ENCODE results near the gene RCBTB2. TPM values are rescaled to one million over a fixed set of nuclear protein-coding genes. Genes with fewer than 3 reads are reported as not detected.
"Not testable (repeated sequence)": the region's sequence is repeated elsewhere in the genome, so short reads cannot be mapped to it uniquely, and the experiment has no call there.

RCBTB2 gene
- total and polyA plus RNA-seq, 10 donors, result 6.7 to 19.6 (median 14.8) TPM

GRCh38 chr13:48476215-48476614, 56.7 kb downstream of the RCBTB2 start:
- Histone ChIP-seq H3K4me1 (peaks cover 0 to 28% (median 6%) of the 10 kb centered on the region in 6 donors), H3K27ac (peak overlapping the region in 5 of 8 donors; percentile 3 to 56 (median 38)), H3K4me3 (no peak overlapping the region), H3K27me3 (replicated peaks in 1 of 7) (no peaks in the 10 kb centered on the region), H3K9me3 (no peaks in the 10 kb centered on the region), H3K36me3 (peaks cover 0 to 88% (median 26%) of the 10 kb centered on the region in 6 donors)
- intact Hi-C loops (cut with DNase I; ENCODE audit: low total_unique reads), result no loop called here
- TF ChIP-seq POLR2A (IDR thresholded peaks at IDR 0.05) (no peak), POLR2AphosphoS5 (IDR thresholded peaks at IDR 0.05) (no peak)
- TF ChIP-seq, protein P1, sequence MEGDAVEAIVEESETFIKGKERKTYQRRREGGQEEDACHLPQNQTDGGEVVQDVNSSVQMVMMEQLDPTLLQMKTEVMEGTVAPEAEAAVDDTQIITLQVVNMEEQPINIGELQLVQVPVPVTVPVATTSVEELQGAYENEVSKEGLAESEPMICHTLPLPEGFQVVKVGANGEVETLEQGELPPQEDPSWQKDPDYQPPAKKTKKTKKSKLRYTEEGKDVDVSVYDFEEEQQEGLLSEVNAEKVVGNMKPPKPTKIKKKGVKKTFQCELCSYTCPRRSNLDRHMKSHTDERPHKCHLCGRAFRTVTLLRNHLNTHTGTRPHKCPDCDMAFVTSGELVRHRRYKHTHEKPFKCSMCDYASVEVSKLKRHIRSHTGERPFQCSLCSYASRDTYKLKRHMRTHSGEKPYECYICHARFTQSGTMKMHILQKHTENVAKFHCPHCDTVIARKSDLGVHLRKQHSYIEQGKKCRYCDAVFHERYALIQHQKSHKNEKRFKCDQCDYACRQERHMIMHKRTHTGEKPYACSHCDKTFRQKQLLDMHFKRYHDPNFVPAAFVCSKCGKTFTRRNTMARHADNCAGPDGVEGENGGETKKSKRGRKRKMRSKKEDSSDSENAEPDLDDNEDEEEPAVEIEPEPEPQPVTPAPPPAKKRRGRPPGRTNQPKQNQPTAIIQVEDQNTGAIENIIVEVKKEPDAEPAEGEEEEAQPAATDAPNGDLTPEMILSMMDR (IDR thresholded peaks at IDR 0.05 in 8 of 11, conservative IDR thresholded peaks at IDR 0.05 in 3 of 11), result no peak
- no peak for DNase-seq

GRCh38 chr13:48475230-48475629, 57.6 kb downstream of the RCBTB2 start:
- H3K36me3 ChIP-seq, result peaks cover 0 to 78% (median 22%) of the 10 kb centered on the region in 6 donors
- H3K9me3 ChIP-seq, result no peaks in the 10 kb centered on the region
- intact Hi-C loops (cut with DNase I; ENCODE audit: low total_unique reads), result no loop called here
- H3K4me3 ChIP-seq, result no peak overlapping the region
- TF ChIP-seq POLR2A (IDR thresholded peaks at IDR 0.05), result no peak
- TF ChIP-seq, protein P1 (IDR thresholded peaks at IDR 0.05 in 8 of 11, conservative IDR thresholded peaks at IDR 0.05 in 3 of 11), result no peak
- no peak for TF ChIP-seq POLR2AphosphoS5 (IDR thresholded peaks at IDR 0.05)
- no peaks in the 10 kb centered on the region for H3K27me3 ChIP-seq (replicated peaks in 1 of 7)
- H3K27ac ChIP-seq, result peak overlapping the region in 4 of 8 donors; percentile 19 to 56 (median 44)
- DNase-seq, result no peak
- peaks cover 0 to 28% (median 6%) of the 10 kb centered on the region in 6 donors for H3K4me1 ChIP-seq
- 95 to 100% (median 98%) methylated on average over 2 of the region's 2 CpGs for WGBS, 5 donors

- TF ChIP-seq POLR2AphosphoS5 (IDR thresholded peaks at IDR 0.05) (peak in 1 of 3 donors; percentile 65), POLR2A (IDR thresholded peaks at IDR 0.05) (no peak)
- WGBS, 5 donors, result 90 to 97% (median 96%) methylated on average over 8 to 28 of the region's 28 CpGs
- H3K4me3 ChIP-seq, result no peak overlapping the region
- intact Hi-C loops (cut with DNase I; ENCODE audit: low total_unique reads), result no loop called here
- peak; percentile 67 for DNase-seq
- H3K27ac ChIP-seq, result no peak overlapping the region
- H3K36me3 ChIP-seq, result peaks cover 0 to 100% (median 61%) of the 10 kb centered on the region in 6 donors
- H3K4me1 ChIP-seq, result no peaks in the 10 kb centered on the region
- H3K27me3 ChIP-seq (replicated peaks in 1 of 7), result no peaks in the 10 kb centered on the region
- no peaks in the 10 kb centered on the region for H3K9me3 ChIP-seq
These were observed 75.2 kb downstream of the RCBTB2 start for GRCh38 chr13:48457578-48458242.

GRCh38 chr13:48456546-48456945, 76.3 kb downstream of the RCBTB2 start:
- H3K4me3 ChIP-seq, result no peak overlapping the region
- H3K27ac ChIP-seq, result no peak overlapping the region
- no peaks in the 10 kb centered on the region for H3K27me3 ChIP-seq (replicated peaks in 1 of 7)
- intact Hi-C loops (cut with DNase I; ENCODE audit: low total_unique reads), result no loop called here
- peaks cover 0 to 89% (median 52%) of the 10 kb centered on the region in 6 donors for H3K36me3 ChIP-seq
- TF ChIP-seq POLR2A (IDR thresholded peaks at IDR 0.05), result no peak
- peak in 2 of 3 donors; percentile 18 to 39 for TF ChIP-seq POLR2AphosphoS5 (IDR thresholded peaks at IDR 0.05)
- TF ChIP-seq, protein P1 (IDR thresholded peaks at IDR 0.05 in 8 of 11, conservative IDR thresholded peaks at IDR 0.05 in 3 of 11), result no peak
- DNase-seq, result no peak
- H3K9me3 ChIP-seq, result peaks cover 0 to 6% (median 2%) of the 10 kb centered on the region in 8 donors
- no peaks in the 10 kb centered on the region for H3K4me1 ChIP-seq
- 96 to 99% (median 98%) methylated on average over 7 to 10 of the region's 10 CpGs for WGBS, 5 donors

DNA sequence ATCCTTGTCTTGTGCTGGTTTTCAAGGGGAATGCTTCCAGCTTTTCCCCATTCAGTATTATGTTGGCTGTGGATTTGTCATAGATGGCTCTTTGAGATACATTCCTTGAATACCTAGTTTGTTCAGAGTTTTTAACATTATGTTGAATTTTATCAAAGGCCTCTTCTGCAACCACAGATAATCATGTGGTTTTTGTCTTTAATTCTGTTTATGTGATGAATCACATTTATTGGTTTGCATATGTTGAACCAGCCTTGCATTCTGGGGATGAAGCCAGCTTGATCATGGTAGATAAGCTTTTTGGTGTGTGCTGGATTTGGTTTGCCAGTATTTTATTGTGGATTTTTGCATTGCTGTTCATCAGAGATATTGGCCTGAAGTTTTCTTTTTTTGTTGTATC, 81.7 kb downstream of the RCBTB2 start:
- peaks cover 0 to 25% (median 18%) of the 10 kb centered on the region in 8 donors for H3K9me3 ChIP-seq
- H3K36me3 ChIP-seq, result peaks cover 0 to 46% (median 17%) of the 10 kb centered on the region in 6 donors
- H3K27me3 ChIP-seq (replicated peaks in 1 of 7); H3K4me3 ChIP-seq; H3K27ac ChIP-seq; DNase-seq; intact Hi-C loops (cut with DNase I; ENCODE audit: low total_unique reads): not testable (repeated sequence)
- peaks cover 0 to 34% (median 20%) of the 10 kb centered on the region in 6 donors for H3K4me1 ChIP-seq

Measured in spleen (tissue), 11 donors.